ENCODE data around the gene HMCN2. TPM values are rescaled to one million over a fixed set of nuclear protein-coding genes. Genes with fewer than 3 reads are reported as not detected.

HMCN2 gene
- polyA plus RNA-seq, 1 of the 3 experiments (the other 2 are of a cell fraction): 0.15 TPM

GRCh38 chr9:130354378-130354777, 88.8 kb downstream of the HMCN2 start:
- Histone ChIP-seq H3K4me2 (no peak overlapping the region), H3K36me3 (replicated peaks in 1 of 2; ENCODE audit: control insufficient read depth in 1 of 2, insufficient read depth in 2 of 2, low read length in 1 of 2) (no peaks in the 10 kb centered on the region), H4K20me1 (ENCODE audit: insufficient read depth) (no peaks in the 10 kb centered on the region), H3K79me2 (ENCODE audit: insufficient read depth) (no peaks in the 10 kb centered on the region), H3K4me1 (ENCODE audit: control insufficient read depth in 1 of 2, insufficient read depth in 2 of 2, low read depth in 1 of 2, low read length in 1 of 2) (no peaks in the 10 kb centered on the region), H3K27ac (ENCODE audit: low read depth in 2 of 2, low read length in 1 of 2) (no peak overlapping the region), H3K9me2 (no peaks in the 10 kb centered on the region), H3K27me3 (ENCODE audit: insufficient read depth) (no peaks in the 10 kb centered on the region), H3K4me3 (ENCODE audit: low read depth in 2 of 2, low read length in 1 of 2) (no peak overlapping the region), H3F3A (replicated peaks; ENCODE audit: insufficient read depth) (no peaks in the 10 kb centered on the region), H3K9ac (no peak overlapping the region), H2AFZ (ENCODE audit: low read depth) (no peak overlapping the region), H3K9me3 (no peaks in the 10 kb centered on the region)
- WGBS (ENCODE audit: low lambda C conversion rate): 63% methylated on average over 12 of the region's 13 CpGs
- ChIA-PET POLR2A (no interaction called here), CTCF (interaction anchor here (1.0 to 2.2 kb wide), 4 partner anchors 10 to 330 kb away, joined by 3 to 7 read pairs (median 6); no protein-coding TSS in a partner anchor)
- no peak for TF ChIP-seq GABPA (IDR thresholded peaks at IDR 0.05; ENCODE audit: low read depth)
- TF ChIP-seq USF2 (IDR thresholded peaks at IDR 0.05; ENCODE audit: borderline replicate concordance, low read depth, low read length): no peak
- TF ChIP-seq ZBTB33 (IDR thresholded peaks at IDR 0.05; ENCODE audit: borderline replicate concordance, low read depth): no peak
- no peak for TF ChIP-seq POLR2AphosphoS5 (IDR thresholded peaks at IDR 0.05; ENCODE audit: low read depth, low read length)
- TF ChIP-seq RAD21 (IDR thresholded peaks at IDR 0.05; ENCODE audit: low read length): no peak
- TF ChIP-seq SMC3 (IDR thresholded peaks at IDR 0.05; ENCODE audit: low read depth, low read length): no peak
- no peak for TF ChIP-seq RCOR1 (IDR thresholded peaks at IDR 0.05; ENCODE audit: low read length)
- TF ChIP-seq EP300 (IDR thresholded peaks at IDR 0.05; ENCODE audit: borderline replicate concordance in 1 of 2, low read depth in 1 of 2, low read length in 1 of 2): no peak
- TF ChIP-seq NFIC (IDR thresholded peaks at IDR 0.05; ENCODE audit: borderline replicate concordance): no peak
- no peak for TF ChIP-seq JUND (IDR thresholded peaks at IDR 0.05)
- TF ChIP-seq TAF1 (IDR thresholded peaks at IDR 0.05; ENCODE audit: borderline replicate concordance, low read depth, low read length): no peak
- no peak for TF ChIP-seq YY1 (IDR thresholded peaks at IDR 0.05; ENCODE audit: low read depth)
- no peak for TF ChIP-seq GATA2 (CRISPR knock-in tag; IDR thresholded peaks at IDR 0.05)
- no peak for TF ChIP-seq FOXJ3 (CRISPR knock-in tag; IDR thresholded peaks at IDR 0.05)
- TF ChIP-seq PBX3 (IDR thresholded peaks at IDR 0.05): no peak
- no peak for TF ChIP-seq IRF3 (IDR thresholded peaks at IDR 0.05; ENCODE audit: low read depth, low read length)
- no peak for TF ChIP-seq CHD2 (IDR thresholded peaks at IDR 0.05; ENCODE audit: low read length, partially characterized antibody)
- TF ChIP-seq SIN3A (IDR thresholded peaks at IDR 0.05; ENCODE audit: borderline replicate concordance, low read depth, low read length): no peak
- TF ChIP-seq CTCF (IDR thresholded peaks at IDR 0.05): no peak
- DNase-seq: no peak
